Astrocyte (in vitro differentiated cells and primary cell): ENCODE data around the gene TSPAN14.

Source experiments
- CTCF ChIP-seq: IDR thresholded peaks from 2 replicates; pipeline ENCODE4 v1.5.1; 2011; ENCODE audit warnings: low read depth, mild to moderate bottlenecking, inconsistent platforms, low read length, moderate library complexity; ENCODE audit not compliant: insufficient read depth
- EZH2 ChIP-seq: IDR thresholded peaks from 2 replicates; pipeline ENCODE4 v1.6.1; 2012; ENCODE audit warnings: mild to moderate bottlenecking, low read length, inconsistent platforms; ENCODE audit not compliant: insufficient read depth

DNA sequence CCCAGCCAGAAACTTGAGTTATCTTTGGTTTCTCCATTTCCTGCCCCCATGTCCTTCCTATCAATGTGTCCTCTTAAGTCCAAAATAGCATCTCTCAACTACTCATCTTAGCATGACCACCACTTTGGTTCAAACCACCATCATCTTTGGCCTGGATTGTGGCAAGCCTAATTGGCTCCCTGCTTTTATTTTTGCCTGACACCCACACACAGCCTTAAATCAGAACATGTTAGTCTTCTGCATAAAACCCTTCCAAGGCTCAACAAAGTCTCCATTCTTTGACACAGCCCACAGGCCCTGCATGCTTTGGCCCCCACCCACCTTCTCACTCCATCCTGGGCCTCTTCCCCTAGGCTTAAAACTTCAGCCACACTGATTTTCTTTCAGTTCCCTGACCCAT is 2.0 kb upstream of the TSPAN14 start:
- TF ChIP-seq CTCF (no peak), EZH2 (no peak)
